Ishikawa (cell line): ENCODE data around the gene JPH3.

Experiments
- EGR1 ChIP-seq: IDR thresholded peaks from 2 replicates; pipeline ENCODE4 v1.6.1; 2012
- EP300 ChIP-seq: IDR thresholded peaks from 2 replicates; pipeline ENCODE4 v1.6.1; 2012; ENCODE audit warnings: borderline replicate concordance
- REST ChIP-seq: IDR thresholded peaks from 2 replicates; pipeline ENCODE4 v1.6.1; 2012; ENCODE audit warnings: low read depth, mild to moderate bottlenecking
- TAF1 ChIP-seq: IDR thresholded peaks from 2 replicates; pipeline ENCODE4 v1.6.1; 2012; ENCODE audit warnings: low read depth, mild to moderate bottlenecking
- TCF12 ChIP-seq: IDR thresholded peaks from 2 replicates; pipeline ENCODE4 v1.6.1; 2012; ENCODE audit warnings: low read depth
- USF1 ChIP-seq: IDR thresholded peaks from 2 replicates; pipeline ENCODE4 v1.6.1; 2012

- TF ChIP-seq EP300 (no peak), TAF1 (no peak), TCF12 (no peak), EGR1 (no peak), REST (no peak), USF1 (no peak)
Observed at GRCh38 chr16:87701505-87701921, 99.2 kb downstream of the JPH3 start.
